Measurements from ENCODE around the gene PCCA. TPM values are rescaled to one million over a fixed set of nuclear protein-coding genes. Genes with fewer than 3 reads are reported as not detected.

The PCCA gene
- total and polyA plus RNA-seq, 8 donors = 26.8 to 48.9 (median 37.6) TPM

DNA sequence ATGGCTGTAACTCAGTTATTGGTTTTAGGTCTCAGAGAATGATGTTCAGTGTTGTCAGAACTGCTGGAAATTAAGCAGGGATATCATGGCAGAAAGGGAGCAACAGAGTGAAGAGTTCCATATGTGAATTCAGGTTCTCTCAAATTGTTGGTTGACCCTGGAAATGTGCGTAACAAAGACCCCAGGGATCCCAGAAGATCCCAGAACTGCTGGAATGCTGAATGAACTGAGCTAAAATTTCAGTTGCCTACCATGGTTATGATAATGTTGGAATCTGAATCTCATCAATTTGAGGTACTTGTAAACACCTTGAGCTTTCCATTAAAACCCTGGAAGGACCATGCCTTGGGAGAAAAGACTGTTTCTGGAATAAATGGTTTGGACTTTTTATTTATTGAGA is 268.9 kb downstream of the PCCA start:
- ATAC-seq = no peak
- no peaks in the 10 kb centered on the region for H3K27me3 ChIP-seq
- H3K4me1 ChIP-seq = peaks cover 0 to 4% of the 10 kb centered on the region in 2 donors
- TF ChIP-seq CTCF (IDR thresholded peaks at IDR 0.05) = no peak
- H3K36me3 ChIP-seq = no peaks in the 10 kb centered on the region
- intact Hi-C loops (cut with DNase I) = no loop called here
- H3K27ac ChIP-seq = no peak overlapping the region
- H3K9me3 ChIP-seq = no peaks in the 10 kb centered on the region
- no peak overlapping the region for H3K4me3 ChIP-seq
- DNase-seq = no peak

DNA sequence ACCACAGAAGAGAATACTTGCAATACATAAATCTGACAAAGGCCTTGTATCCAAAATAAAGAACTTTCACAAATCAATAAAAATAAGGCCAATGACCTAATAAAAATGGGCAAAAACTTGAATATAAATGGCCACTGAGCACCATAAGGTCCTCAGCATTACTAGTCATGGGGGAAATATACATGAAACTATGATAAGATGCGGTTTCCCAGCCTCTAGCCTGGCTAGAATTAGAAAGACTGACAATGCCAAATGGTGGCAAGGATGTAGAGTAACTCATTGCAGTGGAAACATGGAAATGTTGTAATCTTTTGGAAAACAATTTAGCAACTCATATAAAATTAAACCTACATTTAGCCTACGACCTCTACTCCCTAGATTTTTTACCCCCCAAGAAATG is 272.6 kb downstream of the PCCA start:
- Histone ChIP-seq H3K9me3 (no peaks in the 10 kb centered on the region), H3K36me3 (no peaks in the 10 kb centered on the region), H3K27me3 (no peaks in the 10 kb centered on the region), H3K4me3 (no peak overlapping the region), H3K27ac (no peak overlapping the region), H3K4me1 (peaks cover 0 to 2% of the 10 kb centered on the region in 2 donors)
- intact Hi-C loops (cut with DNase I) = no loop called here
- no peak for ATAC-seq
- TF ChIP-seq CTCF (IDR thresholded peaks at IDR 0.05) = no peak
- no peak for DNase-seq

DNA sequence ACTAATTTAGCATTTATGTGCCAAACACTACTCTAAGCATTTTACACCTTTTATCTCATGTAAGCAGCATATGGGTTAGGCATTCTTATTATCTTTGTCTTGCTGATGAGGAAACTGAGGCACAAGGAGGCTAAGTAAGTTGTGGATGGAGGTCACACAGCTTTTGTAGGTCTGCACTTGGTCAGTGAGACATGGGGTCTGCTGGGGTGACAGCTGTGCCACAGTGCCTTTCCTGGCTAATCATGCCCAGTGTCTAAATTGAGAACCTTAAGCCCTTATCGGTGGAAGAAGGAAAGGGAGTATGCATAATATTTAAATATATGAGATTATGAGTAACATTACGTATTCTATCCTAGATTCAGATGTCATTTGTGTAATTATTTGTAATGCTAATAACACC is 273.5 kb downstream of the PCCA start:
- TF ChIP-seq CTCF (IDR thresholded peaks at IDR 0.05) = no peak
- H3K36me3 ChIP-seq = no peaks in the 10 kb centered on the region
- no peaks in the 10 kb centered on the region for H3K4me1 ChIP-seq
- DNase-seq (no peak), ATAC-seq (no peak)
- H3K4me3 ChIP-seq = no peak overlapping the region
- H3K27ac ChIP-seq = no peak overlapping the region
- intact Hi-C loops (cut with DNase I) = no loop called here
- H3K9me3 ChIP-seq = no peaks in the 10 kb centered on the region
- no peaks in the 10 kb centered on the region for H3K27me3 ChIP-seq

- H3K36me3 ChIP-seq = no peaks in the 10 kb centered on the region
- peak in 2 of 4 donors; percentile 73 to 75 for DNase-seq
- H3K27ac ChIP-seq = no peak overlapping the region
- no peaks in the 10 kb centered on the region for H3K27me3 ChIP-seq
- no peak for ATAC-seq
- H3K4me3 ChIP-seq = no peak overlapping the region
- intact Hi-C loops (cut with DNase I) = no loop called here
- no peaks in the 10 kb centered on the region for H3K4me1 ChIP-seq
- no peaks in the 10 kb centered on the region for H3K9me3 ChIP-seq
- no peak for TF ChIP-seq CTCF (IDR thresholded peaks at IDR 0.05)
Measured at GRCh38 chr13:100362781-100363180, 273.9 kb downstream of the PCCA start.

DNA sequence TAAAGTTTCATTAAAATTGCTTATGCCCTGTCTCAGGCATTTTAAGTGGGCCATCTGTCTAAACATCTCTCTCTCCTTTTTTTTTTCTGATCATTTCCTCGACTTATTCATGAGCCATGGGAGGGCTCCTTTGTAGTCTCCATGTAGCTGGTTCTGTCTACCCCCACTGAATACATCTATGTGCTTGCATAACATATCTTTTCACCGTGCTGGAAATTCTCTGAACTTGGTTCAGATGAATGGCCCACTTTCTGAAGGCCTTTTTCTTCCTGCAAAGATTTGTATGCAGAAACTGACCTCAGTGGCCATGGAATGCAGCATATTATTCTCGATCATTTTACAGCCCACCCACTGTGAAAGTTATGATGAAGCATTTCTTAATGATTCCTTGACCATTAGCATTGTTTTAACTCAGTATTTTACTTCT is 274.4 kb downstream of the PCCA start:
- no peaks in the 10 kb centered on the region for H3K36me3 ChIP-seq
- peak in 2 of 4 donors; percentile 74 to 75 for DNase-seq

More for the DNA sequence above, 274.4 kb downstream of the PCCA start:
- intact Hi-C loops (cut with DNase I) = no loop called here
- no peak overlapping the region for H3K4me3 ChIP-seq
- H3K27ac ChIP-seq = no peak overlapping the region
- H3K4me1 ChIP-seq = no peaks in the 10 kb centered on the region
- H3K9me3 ChIP-seq = no peaks in the 10 kb centered on the region
- TF ChIP-seq CTCF (IDR thresholded peaks at IDR 0.05) = no peak
- ATAC-seq = no peak
- H3K27me3 ChIP-seq = no peaks in the 10 kb centered on the region
